Left renal pelvis (tissue), 4 donors: Measurements from ENCODE around the gene GPATCH8. TPM values are rescaled to one million over a fixed set of nuclear protein-coding genes. Genes with fewer than 3 reads are reported as not detected.
"Not testable (repeated sequence)": the region's sequence is repeated elsewhere in the genome, so short reads cannot be mapped to it uniquely, and the experiment has no call there.

ENCODE experiments used
- DNase-seq, 4 donors: peaks; one replicate each; pipeline ENCODE4 v3.0.0-alpha.2; 2013; ENCODE audit warnings: low read depth in 4 of 4, low spot score in 3 of 4
- polyA plus RNA-seq, 4 donors: library from polyadenylated mRNA; unstranded; fragments of 120-200 nt; gene quantifications; one replicate each; pipeline ENCODE4 v1.2.1, GENCODE V29; 2013; ENCODE audit not compliant: insufficient read length in 4 of 4

Gene GPATCH8
- 10 to 100 TPM; 43.4 to 53.8 (median 47.0) TPM for polyA plus RNA-seq

DNA sequence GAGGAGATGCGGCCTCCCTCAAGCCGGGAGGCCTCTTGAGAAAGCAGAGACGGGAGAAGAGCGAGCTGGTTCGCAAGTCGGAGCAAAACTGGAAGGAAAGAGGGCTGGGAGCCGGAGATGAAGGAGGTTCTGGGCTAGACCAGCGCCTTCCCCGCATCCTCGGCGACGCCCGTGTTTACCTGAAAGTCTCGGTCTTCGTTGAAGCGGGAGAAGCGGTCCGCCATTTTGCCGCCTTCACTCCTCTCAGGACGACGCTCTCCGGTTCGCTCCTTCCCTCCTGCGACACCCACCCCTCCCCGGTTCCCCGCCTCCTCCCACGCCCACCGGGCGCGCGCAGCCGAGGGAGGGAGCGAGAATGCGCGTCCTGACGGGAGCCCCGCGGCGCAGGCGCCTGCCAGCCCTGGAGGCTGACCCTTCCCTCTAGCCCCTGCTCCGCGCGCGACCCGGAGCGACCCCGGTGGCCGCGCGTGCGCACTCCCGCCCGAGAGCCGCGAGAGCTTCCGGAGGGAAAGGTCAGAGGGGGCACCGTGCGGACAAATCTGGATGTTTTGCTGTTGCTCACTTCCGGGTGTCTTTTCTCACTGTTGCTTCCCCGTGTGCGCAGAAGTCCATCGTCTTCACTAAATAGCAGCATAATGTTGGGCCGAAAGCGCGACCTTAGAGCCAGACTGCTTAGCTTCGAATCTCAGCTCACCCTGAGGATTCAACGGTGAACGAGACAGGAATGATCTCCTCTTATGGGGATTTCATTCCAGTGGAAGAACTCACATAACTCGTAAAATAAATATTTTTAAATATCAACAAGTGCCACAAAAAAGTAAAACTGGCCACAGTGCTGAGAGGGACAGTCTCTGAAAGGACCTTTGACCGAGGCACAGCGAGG, at the start of gene GPATCH8:
TSS of gene GPATCH8 (minus strand) at position 260 of the 883 bp plus-strand sequence. CDS start at position 224, 36 bp downstream.
- DNase-seq, result peak; percentile 85 to 89 (median 87)

DNA sequence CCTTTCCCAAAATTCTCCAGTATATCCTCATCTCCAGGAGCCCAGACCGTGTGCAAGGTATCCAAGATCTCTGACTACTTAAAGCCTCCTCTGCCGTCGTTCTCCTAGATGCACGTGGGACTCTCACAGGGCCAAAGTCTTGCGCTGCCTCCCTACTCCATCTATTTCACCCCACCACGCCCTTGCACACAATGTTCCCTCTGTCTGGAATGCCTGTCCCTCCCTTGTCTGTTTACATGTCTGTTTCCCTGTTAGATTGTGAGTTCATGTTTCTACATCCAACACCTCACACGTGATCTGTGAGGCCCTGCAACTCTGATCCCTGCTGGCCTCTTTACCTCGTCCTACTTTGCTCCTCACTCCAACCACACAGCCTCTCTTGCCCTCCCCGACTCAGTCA, 49.2 kb upstream of the GPATCH8 start:
- no peak for DNase-seq

DNA sequence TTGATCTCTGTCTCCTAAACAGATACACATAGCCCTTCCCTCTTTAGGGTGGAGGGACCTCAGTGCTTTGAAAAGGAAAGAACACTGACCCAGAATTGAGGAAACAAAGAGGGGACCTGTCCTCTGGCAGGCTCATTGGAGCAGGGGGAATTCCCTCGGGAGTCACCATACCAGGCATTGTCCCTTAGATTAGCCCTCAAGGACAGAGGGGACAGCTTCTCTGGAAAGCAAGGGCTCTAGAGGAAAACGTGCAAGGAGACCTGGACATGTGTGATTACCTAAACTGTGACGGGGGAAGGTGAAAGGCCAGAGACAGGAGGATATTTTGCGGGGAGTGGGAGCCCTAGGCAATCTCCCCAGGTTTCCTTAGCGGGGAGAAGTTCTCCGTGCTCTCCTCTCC, 46.5 kb upstream of the GPATCH8 start:
- no peak for DNase-seq

DNA sequence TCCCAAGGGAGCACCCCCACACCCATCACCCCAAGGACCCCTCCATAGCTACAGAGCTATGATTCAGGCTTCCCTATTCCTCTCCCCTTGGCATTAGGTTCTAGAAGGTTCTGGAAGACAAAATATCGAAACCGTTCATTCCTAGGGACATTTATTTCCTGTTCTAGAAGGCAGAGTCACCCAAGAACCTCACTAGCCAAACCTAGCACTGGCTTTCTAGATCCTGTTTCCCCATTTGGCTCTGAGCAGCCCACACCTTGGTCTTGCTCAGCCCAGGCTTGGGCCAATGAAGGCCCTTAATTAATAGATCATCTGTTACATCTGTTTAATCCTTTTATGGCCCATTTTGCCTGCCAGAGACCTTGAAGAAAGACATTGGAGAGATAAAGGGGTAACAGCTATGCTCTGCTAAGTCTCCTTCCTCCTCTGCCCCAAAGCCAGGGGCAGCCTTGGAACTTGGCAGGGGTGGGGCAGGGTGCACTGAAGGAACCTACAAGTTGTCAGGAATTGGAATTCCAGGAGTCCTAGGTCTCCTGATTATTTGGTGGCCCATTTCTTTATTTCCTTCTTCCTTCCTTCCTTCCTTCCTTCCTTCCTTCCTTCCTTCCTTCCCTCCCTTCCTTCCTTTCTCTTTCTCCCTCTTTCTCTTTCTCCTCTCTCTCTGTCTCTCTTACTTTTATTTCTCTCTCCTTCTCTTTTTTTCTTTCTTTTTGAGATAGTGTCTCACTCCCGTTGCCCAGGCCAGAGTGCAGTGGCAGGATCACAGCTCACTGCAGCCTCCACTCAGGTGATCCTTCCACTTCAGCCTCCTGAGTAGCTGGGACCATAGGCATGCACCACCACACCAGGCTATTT, 45.4 kb upstream of the GPATCH8 start:
- no peak for DNase-seq

DNA sequence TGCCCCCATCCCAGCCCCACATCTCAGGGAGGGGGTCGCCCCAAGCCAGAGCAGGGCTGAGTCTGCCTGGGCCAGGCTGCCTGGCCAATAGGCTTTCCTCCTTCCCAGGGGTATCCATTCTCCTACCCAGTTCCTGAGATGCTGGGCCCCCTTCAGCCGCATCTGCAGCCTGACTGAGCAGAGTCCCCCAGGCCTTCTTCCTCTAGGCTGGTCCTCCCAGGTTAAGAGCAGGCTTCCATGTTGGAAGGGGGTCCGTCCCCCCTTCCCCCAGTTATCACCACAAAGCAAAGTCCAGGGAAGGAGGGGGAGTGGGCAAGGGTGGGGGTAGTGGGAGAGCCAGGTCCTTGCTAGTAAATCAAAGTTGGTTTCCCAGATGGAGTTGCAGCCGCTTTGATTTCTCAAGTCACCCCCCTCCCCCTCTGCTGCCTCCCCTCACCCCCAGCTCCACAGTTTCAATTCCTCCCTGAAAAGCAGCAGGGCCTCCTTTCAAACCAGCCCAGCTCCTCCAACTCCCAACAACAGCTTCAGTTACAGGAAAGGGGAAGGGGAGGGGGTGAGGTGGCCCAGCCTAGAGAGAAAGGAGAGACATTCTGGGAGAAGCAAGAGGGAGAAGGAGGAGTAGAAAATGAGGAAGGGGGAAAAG, 44.5 kb upstream of the GPATCH8 start:
- DNase-seq, result no peak

DNA sequence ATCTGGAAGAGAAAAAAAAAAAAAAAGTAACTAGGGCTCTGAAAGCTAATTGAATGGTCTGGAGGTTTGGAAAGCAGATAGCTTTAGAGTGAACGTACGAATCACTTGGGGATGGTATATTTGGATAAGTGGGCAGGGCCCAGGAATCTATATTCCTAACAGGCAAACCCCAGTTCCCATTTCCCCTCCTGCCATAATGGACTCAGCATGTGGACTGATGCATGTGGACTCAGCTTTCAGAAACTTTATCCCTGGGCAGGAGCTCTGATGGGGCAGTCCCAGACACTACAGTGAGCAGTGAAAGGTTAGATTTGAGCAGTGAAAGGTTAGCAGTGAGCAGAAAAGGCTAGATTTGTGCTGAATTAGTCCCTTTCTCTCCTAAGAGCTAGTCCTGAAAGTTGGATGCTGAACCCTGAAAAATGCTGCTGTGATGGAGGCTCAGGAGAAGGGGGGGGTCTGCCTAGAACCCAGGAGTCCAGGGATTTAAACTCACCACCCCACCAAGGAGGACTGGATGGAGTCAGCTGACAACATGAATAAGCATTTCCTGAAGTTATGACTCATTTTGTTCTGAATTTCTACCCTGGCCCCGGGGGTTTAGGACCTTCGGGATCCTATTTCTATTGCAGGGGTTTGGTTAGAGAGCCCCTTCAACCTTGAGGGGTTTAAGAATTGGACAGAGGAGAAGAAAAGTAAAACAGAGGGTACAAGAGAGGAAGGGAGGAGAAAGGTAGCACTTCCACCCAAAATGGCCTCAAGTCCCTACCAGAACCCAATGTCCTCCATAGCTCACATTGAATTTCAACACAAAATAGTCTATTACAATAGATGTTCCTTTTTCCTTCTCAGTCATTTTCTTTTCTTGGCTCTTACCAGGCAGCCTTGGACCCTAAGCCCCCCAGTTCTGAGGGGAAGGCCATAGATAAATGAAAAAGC, 43.7 kb upstream of the GPATCH8 start:
- no peak for DNase-seq

DNA sequence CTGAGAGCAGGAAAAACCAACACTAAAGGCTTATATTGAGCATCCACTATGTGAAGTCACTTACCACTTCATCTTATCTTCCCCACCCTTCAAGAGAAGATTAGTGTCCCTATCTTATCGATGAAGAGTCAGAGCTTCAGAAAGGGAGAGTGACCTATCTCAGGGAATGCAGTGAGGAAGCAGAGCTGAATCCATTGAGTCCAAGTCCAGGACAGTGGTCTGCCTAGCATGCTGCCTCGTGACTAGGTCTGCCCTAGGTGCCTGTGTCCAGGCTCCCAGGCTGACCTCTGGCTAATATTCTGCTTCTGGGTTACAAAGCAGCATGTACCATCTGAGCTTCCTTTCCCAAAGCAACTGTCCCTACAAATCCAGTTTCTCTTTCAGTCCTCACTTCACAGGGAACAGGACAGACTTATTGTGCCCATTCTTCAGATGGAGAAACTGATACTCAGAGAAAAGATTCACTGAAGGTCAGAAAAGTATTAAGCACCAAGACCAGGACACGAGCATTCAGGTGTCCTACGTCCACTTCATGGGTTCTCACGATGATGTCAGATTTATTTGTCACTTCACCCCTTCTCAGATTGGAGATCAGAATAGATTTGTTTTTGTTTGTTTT, 40.8 kb upstream of the GPATCH8 start:
- DNase-seq, result no peak

DNA sequence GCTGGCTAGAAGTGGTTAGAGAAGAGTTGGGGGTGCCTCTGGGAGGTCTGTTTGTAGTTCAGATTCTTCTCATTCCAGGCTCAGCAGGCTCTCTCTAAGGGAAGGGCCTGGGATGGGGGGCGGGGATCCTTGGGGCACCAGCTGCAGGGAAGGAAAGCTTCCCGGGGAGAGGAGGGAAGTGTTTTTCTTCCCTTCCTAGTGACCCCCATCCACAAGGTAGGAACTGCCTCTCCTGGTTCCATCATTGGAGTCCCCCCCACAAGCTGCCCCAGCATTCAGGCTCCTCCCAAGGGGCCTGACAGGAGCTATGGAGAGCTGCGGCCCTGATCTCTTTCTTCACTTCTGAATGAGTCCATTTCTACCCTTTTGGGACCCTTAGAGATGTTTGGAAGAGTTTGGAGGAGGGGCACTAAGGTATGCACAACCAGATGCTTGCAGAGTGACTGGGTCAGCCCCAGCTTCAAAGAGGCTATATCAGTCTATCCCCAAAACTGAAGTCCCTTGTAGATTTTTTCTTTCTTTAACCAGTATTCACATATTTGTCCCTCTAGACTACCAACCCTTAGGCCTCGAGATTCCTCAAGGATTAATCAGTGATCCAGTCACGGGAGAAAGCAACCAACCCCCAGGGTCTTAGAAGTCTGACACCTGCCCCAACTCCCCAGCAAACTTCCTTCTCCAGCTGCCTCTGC, 40.2 kb upstream of the GPATCH8 start:
- DNase-seq, result no peak

DNA sequence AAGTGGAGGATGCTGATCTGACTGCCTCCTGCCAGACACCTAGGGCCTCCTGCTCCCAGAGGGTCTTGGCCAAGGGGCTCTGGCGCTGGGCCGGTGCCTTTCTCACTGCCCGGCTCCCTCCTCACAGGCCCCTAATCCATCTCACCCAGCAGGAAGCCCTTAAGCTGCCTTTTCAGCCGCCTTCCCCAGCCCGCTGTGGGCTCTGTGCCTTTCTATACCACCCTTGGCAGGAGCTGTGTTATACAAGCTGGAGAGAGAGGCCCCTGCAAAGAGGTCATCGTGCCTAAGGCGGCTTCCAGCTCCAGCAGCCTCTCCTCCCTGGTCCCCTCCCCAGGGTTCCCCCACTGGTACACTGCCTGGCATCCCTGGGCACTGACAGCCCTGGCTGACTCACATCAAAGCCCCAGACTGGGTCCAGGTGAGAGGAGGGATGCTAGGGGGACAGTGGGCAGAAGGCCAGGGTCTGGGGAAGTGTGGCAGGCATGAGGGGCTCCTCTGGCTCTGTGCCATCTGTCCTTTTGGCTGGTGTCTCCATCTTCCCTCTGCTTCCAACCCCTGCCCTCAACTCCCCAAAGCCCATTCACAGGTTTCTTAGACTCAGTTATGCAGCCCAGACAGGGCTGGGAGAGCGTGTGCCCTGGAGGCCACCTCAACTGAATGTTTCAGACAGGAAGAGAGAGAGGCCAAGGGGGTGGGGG, 38.8 kb upstream of the GPATCH8 start:
- no peak for DNase-seq

DNA sequence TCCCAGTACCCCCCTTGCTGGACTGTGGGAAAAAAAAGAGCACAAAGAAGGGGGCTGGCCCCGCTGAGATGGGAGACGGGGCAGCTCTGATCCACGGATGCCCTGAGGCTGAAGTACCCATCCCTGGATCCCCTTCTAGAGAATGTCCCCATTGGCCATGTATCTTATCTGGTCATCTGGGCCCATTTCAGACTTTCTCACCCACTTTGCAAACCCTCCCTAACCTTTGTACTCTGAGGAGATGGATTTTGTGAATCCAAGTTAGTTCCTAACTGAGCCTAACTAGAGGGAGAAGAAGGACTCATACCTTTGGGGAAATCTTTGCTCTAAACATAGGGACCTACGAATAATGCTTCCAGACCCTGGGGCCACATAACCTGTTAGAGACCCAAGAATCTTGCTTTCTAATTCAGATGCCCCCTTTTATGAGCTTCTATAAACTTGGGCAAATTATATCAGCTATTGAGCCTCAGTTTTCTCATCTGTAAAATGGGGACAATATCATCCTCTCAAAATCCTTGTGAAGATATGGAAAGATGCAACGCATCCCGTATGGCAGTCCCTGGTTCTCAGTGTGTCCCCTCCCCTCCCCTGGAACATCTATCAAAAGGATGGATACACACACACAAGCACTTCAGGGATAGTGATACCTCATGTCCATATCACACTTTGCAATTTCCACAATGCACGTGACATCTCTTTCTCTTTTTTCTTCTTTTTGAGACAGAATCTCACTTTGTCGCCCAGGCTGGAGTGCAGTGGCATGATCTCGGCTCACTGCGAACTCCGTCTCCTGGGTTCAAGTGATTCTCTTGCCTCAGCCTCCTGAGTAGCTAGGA, 37.3 kb upstream of the GPATCH8 start:
- DNase-seq, result no peak

DNA sequence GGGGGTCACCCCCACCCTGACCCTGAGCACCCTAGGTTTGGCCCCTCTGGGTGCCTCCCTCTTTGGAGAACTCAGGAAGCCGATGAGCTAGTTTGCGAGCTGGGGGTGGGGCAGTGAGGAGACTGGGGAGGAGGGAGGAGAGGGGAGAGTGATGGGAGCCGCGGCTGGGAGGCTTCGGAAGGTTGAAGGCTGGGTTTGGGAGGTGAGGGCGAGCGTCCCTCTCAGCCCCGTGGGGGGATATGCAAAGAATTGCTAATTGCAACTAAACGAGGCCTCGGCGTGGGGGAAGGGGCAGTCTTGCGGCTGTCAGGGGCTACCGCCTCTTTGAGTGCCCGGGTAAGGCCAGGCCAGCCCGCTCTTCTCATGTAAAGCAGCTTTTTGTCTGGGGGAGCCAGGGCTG, 36.5 kb upstream of the GPATCH8 start:
- DNase-seq, result no peak

DNA sequence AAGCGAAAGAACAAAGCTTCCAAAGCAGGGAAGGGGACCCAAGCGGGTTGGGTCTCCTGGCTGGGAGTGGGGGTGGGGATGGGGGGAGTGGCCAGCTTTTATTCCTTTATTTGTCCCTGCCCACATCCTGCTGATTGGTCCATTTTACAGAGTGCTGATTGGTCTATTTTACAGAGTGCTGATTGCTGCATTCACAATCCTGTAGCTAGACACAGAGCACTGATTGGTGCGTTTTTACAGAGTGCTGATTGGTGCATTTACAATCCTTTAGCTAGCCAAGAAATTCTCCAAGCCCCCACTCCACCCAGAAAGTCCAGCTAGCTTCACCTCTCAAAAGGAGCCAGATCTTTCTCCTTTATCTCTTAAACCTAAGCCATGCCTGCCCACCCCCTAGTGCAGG, 34.7 kb upstream of the GPATCH8 start:
- not testable (repeated sequence) for DNase-seq

DNA sequence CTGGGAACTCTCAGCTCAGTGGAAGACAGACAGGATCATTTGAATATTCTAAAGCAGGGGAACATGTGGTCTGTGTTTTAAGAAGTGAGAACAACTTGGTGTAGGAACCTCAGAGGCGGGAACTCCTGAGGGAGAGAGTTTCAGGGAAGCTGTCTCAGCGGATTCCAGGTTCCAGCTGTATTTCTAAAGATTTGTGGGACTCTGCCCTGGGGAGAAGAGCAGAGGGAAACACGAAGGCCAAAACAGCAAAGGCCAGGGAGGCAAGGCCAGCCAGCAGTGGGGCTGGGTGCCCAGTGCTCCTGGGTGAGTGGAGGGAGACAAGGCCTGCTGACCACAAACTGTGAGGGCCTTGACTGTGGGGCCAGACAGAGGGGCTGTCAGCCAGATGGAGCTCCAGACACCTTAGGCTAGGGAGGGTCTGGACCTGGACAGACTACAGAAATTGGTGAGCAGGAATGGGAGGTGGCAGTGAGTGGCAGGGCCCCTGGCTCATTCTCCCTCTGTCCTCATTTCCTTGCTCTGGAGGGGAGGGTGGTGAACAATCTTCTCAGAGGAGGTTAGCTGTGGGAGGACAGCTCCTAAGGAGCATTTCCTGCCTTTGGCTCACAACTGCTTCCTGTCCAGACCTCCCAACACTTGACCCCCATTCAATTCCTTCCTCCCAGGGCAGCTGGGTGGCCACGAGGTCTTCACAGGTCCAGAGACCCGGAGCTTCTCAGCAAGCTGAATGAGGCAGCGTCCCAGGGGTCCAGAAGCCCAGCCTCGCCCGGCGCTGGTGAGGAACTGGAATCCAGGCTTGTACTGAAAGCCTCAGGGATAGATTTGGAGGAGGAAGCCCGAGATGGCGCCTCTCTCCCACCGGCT, 33.1 kb upstream of the GPATCH8 start:
- no peak for DNase-seq

DNA sequence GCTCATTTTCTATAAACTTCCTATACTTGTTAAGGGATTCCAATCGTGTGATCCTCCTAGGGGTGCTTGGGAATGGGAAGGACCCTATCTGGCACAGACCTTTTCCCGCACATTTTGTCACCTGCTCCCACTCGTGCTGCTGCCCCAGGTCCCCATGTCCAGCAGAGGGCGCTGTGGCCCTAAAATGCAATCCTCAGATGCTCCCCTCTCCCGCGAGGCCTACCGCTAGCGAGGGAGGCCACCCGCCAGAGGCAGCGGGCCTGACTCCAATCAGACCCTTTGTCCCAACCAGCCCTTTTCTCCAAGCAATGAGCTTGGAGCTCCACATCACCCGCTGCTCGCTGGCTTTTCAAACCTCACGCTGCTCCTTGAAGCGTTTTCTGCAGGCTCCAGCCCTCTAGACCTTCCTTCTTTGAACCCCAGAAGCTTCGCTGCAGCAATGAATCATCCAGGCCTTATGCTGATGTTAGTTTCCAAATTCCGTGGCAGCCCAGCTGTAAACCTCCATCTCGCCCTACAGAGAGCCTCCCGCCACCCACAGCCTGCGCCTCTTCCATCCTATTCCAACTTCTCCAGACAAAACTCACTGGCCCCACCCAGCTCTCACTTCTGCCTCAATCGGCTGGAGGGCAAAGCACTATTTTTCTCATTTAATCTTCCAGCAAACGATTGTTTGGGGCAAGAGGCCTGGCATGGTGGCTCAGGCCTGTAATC, 30.5 kb upstream of the GPATCH8 start:
- DNase-seq, result peak in 2 of 4 donors; percentile 78 to 85

DNA sequence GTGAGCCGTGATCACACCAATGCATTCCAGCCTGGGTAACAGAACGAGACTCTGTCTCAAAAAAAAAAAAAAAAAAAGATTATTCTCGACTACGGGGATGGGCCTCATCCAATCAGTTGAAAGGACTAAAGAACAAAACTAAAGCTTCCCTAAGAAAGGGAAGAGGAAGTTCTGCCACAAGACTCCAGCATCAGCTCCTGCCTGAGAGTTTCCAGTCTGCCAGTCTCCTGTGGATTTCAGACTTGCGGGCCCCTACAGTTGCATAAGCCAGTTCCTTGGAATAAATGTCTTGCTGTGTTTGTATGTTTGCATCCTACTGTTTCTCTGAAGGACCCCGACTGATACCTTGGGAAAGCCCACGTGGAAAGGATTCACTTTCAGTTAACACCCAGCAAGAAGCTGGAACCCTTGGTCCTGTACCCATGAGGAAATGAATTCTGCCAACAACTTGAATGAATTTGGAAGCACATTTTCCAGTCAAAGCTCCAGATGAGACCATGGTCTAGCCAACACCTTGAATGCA, 27.8 kb upstream of the GPATCH8 start:
- no peak for DNase-seq

DNA sequence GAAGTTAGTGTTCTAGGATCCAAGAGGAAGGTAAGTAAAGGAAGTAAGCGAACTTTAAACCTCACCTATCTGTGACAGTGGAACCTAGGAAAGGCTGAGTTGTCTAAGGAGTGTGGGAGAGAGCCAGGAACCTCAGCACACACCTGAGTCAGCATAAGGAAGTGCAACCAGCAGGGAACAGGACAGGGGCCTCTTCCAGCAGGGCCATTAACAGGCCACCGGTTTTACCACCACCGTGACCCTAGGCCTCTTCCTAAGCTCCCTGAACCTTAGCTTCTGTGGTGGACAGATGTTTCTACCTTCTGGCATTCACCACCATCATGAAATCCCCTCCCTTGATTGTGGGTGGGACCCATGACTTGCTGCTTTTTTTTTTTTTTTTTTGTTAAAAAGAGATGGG, 26.7 kb upstream of the GPATCH8 start:
- no peak for DNase-seq
